Suppressor macrophage (primary cell): ENCODE measurements around the gene KBTBD13.

Experiments
- DNase-seq, 4 experiments: peaks; one replicate each; pipeline ENCODE4 v3.0.0-alpha.2; 2020 to 2022

Gene KBTBD13

GRCh38 chr15:65052956-65053355, 23.6 kb upstream of the KBTBD13 start:
- DNase-seq, result no peak

DNA sequence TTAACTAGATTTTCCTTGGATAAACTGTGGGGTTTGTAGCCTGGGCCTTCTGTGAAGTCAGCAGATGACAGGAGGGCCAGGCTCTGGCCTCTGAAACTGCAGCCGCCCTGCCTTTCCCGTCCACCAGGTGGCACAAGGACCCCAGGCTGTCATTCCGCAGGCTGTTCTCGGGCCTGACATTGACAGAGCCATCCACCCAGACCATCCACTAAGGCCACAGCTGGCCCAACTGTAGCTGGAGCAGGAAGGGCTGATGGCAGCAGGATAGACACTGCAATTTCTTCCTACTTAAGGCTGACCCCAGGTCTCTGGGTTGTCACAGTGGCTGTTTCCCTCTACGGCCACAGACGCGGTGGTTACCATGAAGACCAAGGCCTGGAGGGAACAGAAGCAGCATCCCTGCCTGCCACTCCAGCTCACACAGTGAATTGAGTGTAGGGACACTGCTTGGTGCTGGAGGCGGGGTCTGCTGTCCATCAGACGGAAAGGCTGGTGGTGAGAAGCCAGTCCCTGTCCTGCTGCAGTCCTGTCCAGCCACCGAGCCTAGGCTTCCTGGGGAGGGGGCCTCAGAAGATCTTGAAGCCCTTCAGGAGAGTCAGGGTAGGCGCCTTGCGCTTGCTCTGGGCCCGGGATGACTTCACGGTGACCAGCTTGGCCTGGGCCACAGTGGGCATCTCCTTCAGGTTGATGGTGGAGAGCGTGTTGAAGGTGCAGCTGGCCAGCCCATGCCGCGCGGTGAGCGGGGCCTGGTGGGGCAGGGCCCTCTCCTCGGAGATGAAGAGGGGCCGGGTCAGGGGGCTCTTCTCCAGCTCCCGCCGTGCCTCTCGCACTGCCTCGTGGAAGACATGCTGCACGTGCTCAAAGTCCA, 22.0 kb upstream of the KBTBD13 start:
- peak; percentile 74 to 85 (median 82) for DNase-seq

DNA sequence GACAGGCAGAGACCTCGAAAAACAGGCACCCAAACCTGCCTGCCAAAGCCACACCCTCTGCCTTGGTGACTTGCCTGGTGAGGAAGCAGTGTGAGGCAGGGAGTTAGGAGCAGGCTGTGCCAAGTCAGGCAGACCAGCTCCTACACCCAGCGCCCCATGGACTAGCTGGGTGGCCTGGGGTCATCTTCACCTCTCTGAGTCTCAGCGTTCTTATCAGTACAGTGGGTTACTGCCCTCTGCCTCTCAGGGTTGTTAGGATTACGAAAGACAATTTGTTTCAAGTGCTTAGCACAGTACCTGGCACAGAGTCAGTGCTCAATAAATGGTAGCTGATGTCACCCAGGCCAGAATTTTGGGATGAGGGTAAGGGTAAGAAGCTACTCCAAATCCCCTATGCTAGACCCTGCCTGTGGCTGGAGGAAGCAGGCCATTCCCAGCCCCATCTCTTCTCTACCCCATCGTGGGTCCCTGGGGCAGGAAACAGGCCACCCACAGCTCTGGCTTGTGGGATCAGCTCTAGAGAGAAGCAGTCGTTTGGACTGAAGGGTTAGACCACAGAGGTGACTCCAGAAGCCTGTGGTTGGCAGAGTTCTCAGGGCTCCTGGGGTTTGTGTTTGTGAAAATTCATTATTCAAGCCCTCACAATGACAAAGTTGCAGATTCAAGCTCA, 21.2 kb upstream of the KBTBD13 start:
- DNase-seq, result peak in 1 of 4 experiments; percentile 17

DNA sequence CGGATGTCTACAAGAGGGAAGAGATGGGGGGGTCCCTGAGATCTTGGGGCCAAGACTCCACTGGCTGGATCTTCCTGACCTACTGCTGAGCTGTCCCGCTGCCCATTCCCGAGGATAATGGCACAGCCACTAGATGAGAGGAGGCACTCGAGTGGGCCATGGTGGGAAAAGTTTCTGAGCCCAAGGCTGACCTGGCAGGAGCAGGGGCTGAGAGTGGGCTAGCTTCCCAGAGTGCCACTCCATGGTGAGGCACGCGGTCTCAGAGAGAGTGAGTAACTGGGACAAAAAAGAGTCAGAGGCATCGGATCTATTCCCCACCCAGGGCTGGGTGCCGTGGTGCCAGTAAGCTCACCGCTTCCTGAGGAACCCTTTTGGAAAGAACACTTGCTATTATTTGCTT, 20.4 kb upstream of the KBTBD13 start:
- no peak for DNase-seq

DNA sequence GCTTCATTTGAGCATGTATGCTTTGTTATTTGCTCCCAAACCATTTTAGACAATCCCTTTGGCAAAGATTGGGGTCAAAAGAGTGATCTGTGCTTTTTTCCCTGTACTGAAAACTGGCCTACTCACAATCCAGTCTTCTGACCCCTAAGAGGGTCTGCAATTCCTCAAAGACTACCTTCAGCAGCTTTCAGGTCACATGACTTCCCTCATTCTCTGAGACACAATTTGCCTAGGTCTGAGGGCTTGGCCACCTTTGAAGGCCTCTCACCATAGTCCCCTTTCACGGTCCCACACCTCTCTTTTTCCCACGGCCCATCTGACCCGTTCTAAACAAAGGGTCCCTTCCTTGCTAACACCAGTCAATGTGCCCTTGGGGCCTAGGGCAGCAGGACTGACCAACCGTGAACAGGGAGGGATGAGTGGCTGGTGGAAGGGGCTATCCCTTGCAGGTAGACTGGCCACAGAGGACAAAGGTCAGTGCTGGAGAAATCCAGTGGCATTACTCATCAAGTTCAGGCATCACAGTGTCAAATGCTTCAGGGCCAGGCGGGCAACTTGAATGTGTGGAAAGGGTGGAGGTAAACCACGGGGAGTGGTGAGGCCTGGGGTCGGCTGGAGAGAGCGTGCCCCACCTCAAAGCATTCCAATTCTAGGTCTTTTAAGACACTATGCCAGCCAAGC, 19.5 kb upstream of the KBTBD13 start:
- DNase-seq, result no peak

DNA sequence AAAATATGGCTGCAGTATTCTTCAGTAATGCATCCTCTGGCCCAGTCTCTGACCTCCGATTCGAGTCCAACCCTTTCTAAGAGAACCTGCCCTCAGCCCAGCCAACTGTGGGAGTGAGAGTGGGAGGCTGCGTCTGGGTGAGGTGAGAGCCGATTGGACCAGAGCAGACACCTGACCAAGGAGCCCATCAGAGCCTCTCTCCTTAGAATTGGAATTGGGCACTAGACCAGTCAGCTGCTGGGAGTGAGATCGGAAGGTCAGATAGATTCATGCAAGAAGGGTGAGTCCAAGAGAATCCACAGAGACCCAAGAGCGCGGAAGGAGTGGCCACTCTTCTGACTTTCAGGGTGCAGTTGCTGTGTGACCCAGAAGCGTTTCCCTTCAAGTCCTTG, 19.0 kb upstream of the KBTBD13 start:
- no peak for DNase-seq

GRCh38 chr15:65058394-65059368, 17.9 kb upstream of the KBTBD13 start:
- no peak for DNase-seq

DNA sequence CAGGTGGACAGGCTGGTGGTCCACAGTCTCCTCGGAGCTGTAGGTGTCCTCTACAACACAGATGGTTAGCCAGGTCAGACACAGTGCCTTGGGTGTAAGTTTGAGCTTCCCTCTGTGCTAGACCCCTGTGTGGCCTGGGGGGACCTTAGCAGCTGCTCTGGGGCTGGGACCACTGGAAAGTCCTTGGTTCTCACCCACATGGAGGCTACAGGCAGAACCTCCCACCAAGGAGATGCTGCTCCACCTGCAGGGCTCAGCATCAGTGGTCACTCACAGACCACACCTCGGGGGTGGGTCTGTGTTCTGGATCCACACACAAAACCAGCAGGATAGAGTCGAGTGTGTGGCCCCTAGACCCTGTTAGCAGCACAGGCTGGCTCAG, 17.2 kb upstream of the KBTBD13 start:
- no peak for DNase-seq

GRCh38 chr15:65059931-65060596, 16.5 kb upstream of the KBTBD13 start:
- peak; percentile 19 to 55 (median 44) for DNase-seq

DNA sequence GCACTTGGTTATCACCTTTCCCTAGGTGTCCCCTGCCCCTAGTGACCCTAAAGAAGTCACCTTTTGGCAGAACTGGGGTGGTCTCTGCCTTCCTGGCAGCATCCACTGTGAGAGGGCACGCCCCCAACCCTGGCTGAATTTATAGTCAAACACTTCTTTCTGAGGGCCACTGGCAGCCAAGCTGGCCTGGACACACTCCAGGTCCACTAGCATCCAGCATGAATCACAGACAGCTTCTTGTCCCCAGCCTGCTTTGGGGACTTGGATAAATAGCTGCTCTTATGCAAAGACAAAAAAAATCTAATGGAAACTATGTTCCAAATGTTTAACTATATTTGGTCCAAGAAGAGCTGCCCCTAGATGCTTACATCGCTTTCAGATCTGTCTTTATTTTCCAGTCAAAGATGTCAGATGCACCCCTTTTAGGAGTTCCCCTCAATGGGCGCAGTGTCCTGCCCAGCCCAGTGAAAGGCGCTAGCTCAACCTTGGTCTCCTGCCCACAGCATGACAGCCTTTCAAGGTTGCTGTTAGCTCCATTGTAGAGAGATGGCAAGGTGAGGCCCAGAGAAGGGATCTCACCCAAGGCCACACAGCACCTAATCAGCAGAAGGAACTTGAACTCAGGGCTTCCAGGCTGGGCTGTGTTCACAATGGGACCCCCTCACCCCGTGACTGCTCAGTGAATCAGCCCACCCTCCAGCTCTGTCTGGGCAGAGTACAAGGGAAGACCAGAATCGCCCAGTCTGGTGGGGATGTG, 15.7 kb upstream of the KBTBD13 start:
- DNase-seq, result no peak

GRCh38 chr15:65062061-65062460, 14.5 kb upstream of the KBTBD13 start:
- no peak for DNase-seq

GRCh38 chr15:65062726-65063125, 13.8 kb upstream of the KBTBD13 start:
- DNase-seq, result no peak

GRCh38 chr15:65066001-65066634, 10.4 kb upstream of the KBTBD13 start:
- DNase-seq, result no peak

DNA sequence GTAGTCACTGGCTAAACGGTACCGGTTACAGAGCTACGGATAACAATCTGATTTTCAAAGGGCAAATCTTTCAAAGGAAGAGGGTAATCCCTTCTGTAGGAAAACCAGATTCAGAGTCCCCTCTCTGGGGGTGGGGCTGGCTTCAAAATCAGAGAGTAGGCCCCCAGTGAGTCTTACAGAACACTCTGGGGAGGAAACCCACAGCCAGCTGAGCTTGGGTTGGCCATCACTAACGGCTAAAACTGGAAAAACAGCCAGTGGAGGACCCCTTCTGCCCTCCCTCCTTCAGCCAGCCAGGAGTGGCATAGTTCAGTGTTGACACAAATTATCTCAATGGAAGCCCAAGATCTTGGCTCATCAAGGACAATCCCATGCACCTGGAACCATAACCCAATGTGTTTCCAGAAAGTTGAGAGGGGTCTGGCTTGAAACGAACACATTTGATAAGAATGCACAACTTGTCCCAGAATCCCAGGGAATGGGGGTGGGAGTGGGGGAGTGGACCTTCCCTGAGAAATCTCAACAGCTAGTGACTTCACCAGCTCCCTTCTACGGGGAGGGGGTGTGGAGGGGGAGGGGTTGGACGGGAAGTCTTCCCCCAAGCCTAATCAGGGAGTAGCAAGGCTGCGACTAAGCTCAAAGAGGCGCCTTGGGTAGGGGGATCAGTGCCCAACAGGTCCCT, 9.8 kb upstream of the KBTBD13 start:
- no peak for DNase-seq

DNA sequence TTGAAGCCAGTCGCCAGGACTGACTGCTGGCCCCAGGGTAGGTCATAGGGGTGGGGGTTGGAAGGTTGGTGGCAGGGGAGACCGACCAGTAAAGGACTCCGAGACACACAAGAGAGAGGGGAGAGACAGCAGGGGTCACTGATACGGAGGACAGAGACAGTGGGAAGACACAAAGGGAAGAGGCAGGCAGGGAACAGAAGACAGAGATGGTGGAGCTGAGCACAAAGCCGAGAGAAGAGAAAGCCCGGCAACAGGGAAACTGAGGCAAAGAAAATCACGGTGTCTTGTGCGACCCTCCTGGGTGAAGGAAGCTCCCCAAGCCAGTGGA, 9.3 kb upstream of the KBTBD13 start:
- no peak for DNase-seq

- DNase-seq, result peak in 1 of 4 experiments; percentile 15
Observed at GRCh38 chr15:65067645-65068402, 8.7 kb upstream of the KBTBD13 start, which contains the start of gene RASL12. Gene RASL12, minus strand, starts transcription at chr15:65067991. Its CDS starts 156 bp downstream, at chr15:65067835.

GRCh38 chr15:65068403-65068788, 8.2 kb upstream of the KBTBD13 start:
- DNase-seq, result no peak

DNA sequence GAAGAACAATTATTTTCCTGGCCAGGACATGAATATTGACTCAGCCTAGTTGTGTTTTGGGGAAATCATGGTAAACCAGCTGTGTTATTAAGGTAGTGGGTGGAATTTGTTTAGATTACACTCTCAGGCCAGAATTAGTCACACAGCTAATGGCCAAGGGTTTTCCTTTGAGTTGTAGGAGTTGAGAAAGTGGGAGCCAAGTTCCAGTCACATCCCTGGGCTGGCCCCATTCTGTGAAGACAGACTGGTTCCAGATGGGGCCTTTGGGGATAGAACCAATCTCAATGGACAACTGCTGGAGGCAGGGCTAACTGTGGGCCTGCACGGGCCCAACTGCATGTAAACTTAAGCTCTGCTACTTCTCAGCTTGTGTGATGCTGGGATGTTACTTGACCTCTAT, 7.4 kb upstream of the KBTBD13 start:
- DNase-seq, result peak in 1 of 4 experiments; percentile 29
